Measurements from ENCODE around the gene ACRV1.

DNA sequence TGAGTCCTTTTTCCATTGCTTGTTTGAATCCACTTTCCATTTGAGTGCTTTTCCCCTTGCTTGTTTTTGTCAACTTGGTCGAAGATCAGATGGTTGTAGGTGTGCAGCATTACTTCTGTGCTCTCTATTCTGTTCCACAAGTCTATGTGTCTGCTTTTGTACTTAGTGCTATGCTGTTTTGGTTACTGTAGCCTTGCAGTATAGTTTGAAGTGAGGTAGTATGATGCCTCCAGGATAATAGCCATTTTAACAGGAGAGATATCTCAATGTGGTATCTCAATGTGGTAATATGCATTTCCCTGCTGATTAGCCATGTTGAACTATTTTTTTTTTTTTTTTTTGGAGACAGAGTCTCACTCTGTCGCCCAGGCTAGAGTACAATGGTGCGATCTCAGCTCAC lies 16.7 kb downstream of the ACRV1 start:
- TF ChIP-seq, protein P1, sequence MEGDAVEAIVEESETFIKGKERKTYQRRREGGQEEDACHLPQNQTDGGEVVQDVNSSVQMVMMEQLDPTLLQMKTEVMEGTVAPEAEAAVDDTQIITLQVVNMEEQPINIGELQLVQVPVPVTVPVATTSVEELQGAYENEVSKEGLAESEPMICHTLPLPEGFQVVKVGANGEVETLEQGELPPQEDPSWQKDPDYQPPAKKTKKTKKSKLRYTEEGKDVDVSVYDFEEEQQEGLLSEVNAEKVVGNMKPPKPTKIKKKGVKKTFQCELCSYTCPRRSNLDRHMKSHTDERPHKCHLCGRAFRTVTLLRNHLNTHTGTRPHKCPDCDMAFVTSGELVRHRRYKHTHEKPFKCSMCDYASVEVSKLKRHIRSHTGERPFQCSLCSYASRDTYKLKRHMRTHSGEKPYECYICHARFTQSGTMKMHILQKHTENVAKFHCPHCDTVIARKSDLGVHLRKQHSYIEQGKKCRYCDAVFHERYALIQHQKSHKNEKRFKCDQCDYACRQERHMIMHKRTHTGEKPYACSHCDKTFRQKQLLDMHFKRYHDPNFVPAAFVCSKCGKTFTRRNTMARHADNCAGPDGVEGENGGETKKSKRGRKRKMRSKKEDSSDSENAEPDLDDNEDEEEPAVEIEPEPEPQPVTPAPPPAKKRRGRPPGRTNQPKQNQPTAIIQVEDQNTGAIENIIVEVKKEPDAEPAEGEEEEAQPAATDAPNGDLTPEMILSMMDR (IDR thresholded peaks at IDR 0.05; ENCODE audit: extremely low read depth in 1 of 2, insufficient read depth in 1 of 2, low read depth in 1 of 2, low read length in 2 of 2): no peak
- TF ChIP-seq, protein P2, sequence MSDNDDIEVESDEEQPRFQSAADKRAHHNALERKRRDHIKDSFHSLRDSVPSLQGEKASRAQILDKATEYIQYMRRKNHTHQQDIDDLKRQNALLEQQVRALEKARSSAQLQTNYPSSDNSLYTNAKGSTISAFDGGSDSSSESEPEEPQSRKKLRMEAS (IDR thresholded peaks at IDR 0.05; ENCODE audit: insufficient read depth, insufficient read length): no peak
- TF ChIP-seq GATA2 (IDR thresholded peaks at IDR 0.05; ENCODE audit: insufficient read depth, insufficient read length, low read depth, low read length) (no peak), EZH2 (IDR thresholded peaks at IDR 0.05; ENCODE audit: borderline replicate concordance, low read depth, low read length, severe bottlenecking) (no peak)

Measured in endothelial cell of umbilical vein (primary cell).